CD4-positive, alpha-beta memory T cell (primary cell): ENCODE data around the gene NAPA. TPM values are rescaled to one million over a fixed set of nuclear protein-coding genes. Genes with fewer than 3 reads are reported as not detected.

Experiments
- CTCF ChIA-PET: fragments of 350-600 bp; sonication (Branson Sonifier 250); formaldehyde crosslinking; loops from one replicate; lab custom pipeline; 2021; ENCODE audit warnings: inconsistent platforms; ENCODE audit not compliant: partially characterized antibody; lab: Charles Lee
- POLR2A ChIA-PET: fragments of 350-600 bp; sonication (Branson Sonifier 250); formaldehyde crosslinking; loops from one replicate; lab custom pipeline; 2021; ENCODE audit not compliant: partially characterized antibody; lab: Charles Lee
- DNase-seq, 5 donors: peaks; one replicate each; pipeline versions ENCODE4 v3.0.0 to v3.0.0-alpha.2; 2020 to 2022; ENCODE audit warnings: mixed read lengths in 1 of 5
- H3K27ac ChIP-seq: one replicate; pipeline ENCODE4 v1.7.0; 2013; ENCODE audit warnings: low read depth, low read length
- H3K27me3 ChIP-seq: 2 replicates; pipeline ENCODE4 v1.7.0; 2013; ENCODE audit warnings: mild to moderate bottlenecking, low read length, moderate library complexity; ENCODE audit not compliant: insufficient read depth
- H3K36me3 ChIP-seq: 2 replicates; pipeline ENCODE4 v1.7.0; 2013; ENCODE audit warnings: mild to moderate bottlenecking, low read length, moderate library complexity; ENCODE audit not compliant: insufficient read depth
- H3K4me1 ChIP-seq: 2 replicates; pipeline ENCODE4 v1.7.0; 2013; ENCODE audit warnings: mild to moderate bottlenecking, low read length, moderate library complexity; ENCODE audit not compliant: insufficient read depth
- H3K4me3 ChIP-seq, 2 donors: one replicate each; pipeline ENCODE4 v1.7.0; 2013; ENCODE audit warnings: low read length in 2 of 2, mild to moderate bottlenecking in 1 of 2
- H3K9me3 ChIP-seq, 2 donors: one replicate each; pipeline ENCODE4 v1.7.0; 2013; ENCODE audit warnings: low read length in 2 of 2, control low read depth in 1 of 2; ENCODE audit not compliant: control insufficient read depth in 1 of 2
- H3K27ac Mint-ChIP-seq, 7 donors: one replicate each; pipeline ENCODE4 v1.8.0; 2020 to 2021; ENCODE audit warnings: mixed read lengths in 7 of 7, mild to moderate bottlenecking in 6 of 7, inconsistent platforms in 3 of 7, moderate library complexity in 3 of 7
- H3K27me3 Mint-ChIP-seq, 2 donors: one replicate each; pipeline ENCODE4 v1.8.0; 2020 to 2021; ENCODE audit warnings: mixed read lengths in 2 of 2
- H3K36me3 Mint-ChIP-seq, 2 donors: one replicate each; pipeline ENCODE4 v1.8.0; 2020 to 2021; ENCODE audit warnings: mixed read lengths in 2 of 2, inconsistent platforms in 1 of 2, mild to moderate bottlenecking in 1 of 2
- H3K4me1 Mint-ChIP-seq, 4 donors: one replicate each; pipeline ENCODE4 v1.8.0; 2020 to 2021; ENCODE audit warnings: mixed read lengths in 4 of 4, mild to moderate bottlenecking in 1 of 4
- H3K4me3 Mint-ChIP-seq, 8 donors: one replicate each; pipeline ENCODE4 v1.8.0; 2020 to 2021; ENCODE audit warnings: mixed read lengths in 8 of 8, mild to moderate bottlenecking in 7 of 8, moderate library complexity in 6 of 8, inconsistent platforms in 3 of 8
- H3K9me3 Mint-ChIP-seq, 8 donors: one replicate each; pipeline ENCODE4 v1.8.0; 2020 to 2021; ENCODE audit warnings: mixed read lengths in 8 of 8, mild to moderate bottlenecking in 5 of 8, inconsistent platforms in 3 of 8, moderate library complexity in 1 of 8
- intact Hi-C: fragments of 100-400 bp; cut with micrococcal nuclease; formaldehyde crosslinking; loops from one replicate; pipeline ENCODE4 v1.15.1; 2023
- polyA plus RNA-seq, 2 donors: library from polyadenylated mRNA; unstranded; fragments of 300-500 nt; fragmentation: Illumina TruSeq; gene quantifications; one replicate each; pipeline ENCODE4 v1.2.3, GENCODE V29; 2021
- total RNA-seq, 2 experiments: library from RNA; stranded (reverse); gene quantifications; one replicate each; pipeline ENCODE4 v1.2.3, GENCODE V29; 2021

NAPA gene
- total and polyA plus RNA-seq, 4 experiments from 2014 or later, result 84.1 to 129 (median 89.4) TPM

DNA sequence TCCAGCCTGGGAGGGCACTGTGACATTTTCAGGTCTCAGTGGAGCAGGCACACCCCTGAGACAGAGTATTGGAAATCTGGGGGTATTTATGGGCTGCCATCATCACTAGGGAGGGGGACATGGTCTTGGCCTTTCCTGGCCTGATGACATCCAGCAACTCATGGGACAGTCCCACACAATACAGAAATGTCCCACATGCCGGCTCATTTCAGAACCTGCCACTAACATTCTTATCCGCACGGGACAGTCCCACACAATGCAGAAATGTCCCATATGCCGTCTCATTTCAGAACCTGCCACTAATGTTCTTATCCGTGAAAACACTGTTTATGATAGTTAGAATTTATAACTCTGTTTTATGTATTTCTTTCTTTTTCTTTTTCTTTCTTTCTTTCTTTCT is 53.0 kb downstream of the NAPA start:
- no peaks in the 10 kb centered on the region for H3K36me3 Mint-ChIP-seq

DNA sequence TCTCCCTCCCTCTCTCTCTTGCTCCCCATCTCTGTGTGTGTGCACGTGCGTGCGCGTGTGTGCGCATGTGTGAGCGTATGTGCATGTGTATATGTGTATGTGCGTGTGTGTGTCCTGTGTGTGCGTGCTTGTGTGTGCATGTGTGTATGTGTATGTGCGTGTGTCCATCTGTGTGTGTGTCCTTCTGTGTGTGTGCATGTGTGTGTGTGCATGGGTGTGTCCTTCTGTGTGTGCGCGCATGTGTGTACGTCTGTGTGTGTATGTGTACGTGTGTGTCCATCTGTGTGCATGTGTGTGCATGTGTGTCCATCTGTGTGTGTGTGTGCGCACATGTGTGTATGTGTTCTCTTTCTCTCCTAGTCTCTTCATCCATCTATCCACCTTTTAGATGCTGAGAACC is 55.4 kb downstream of the NAPA start:
- Histone ChIP-seq H3K4me3 (no peak overlapping the region), H3K4me1 (no peaks in the 10 kb centered on the region), H3K36me3 (no peaks in the 10 kb centered on the region), H3K27ac (no peak overlapping the region), H3K9me3 (no peaks in the 10 kb centered on the region), H3K27me3 (peaks cover 17% of the 10 kb centered on the region)
- peaks cover 0 to 6% (median 0%) of the 10 kb centered on the region in 4 donors for H3K4me1 Mint-ChIP-seq
- no peaks in the 10 kb centered on the region for H3K36me3 Mint-ChIP-seq
- POLR2A ChIA-PET, result no interaction called here
- CTCF ChIA-PET, result no interaction called here
- intact Hi-C loops, result no loop called here
- no peak overlapping the region for H3K27ac Mint-ChIP-seq
- peaks cover 22 to 33% of the 10 kb centered on the region in 2 donors for H3K27me3 Mint-ChIP-seq
- no peak for DNase-seq
- peaks cover 3 to 13% (median 5%) of the 10 kb centered on the region in 8 donors for H3K9me3 Mint-ChIP-seq
- no peak overlapping the region for H3K4me3 Mint-ChIP-seq

More for the DNA sequence above, 53.0 kb downstream of the NAPA start:
- Mint-ChIP-seq H3K27me3 (peaks cover 23 to 25% of the 10 kb centered on the region in 2 donors), H3K4me1 (no peaks in the 10 kb centered on the region), H3K27ac (no peak overlapping the region), H3K4me3 (no peak overlapping the region), H3K9me3 (peaks cover 0 to 3% (median 0%) of the 10 kb centered on the region in 8 donors)
- Histone ChIP-seq H3K27ac (no peak overlapping the region), H3K27me3 (peaks cover 17% of the 10 kb centered on the region), H3K36me3 (no peaks in the 10 kb centered on the region), H3K4me1 (no peaks in the 10 kb centered on the region), H3K9me3 (no peaks in the 10 kb centered on the region), H3K4me3 (no peak overlapping the region)
- POLR2A ChIA-PET, result no interaction called here
- DNase-seq, result no peak
- intact Hi-C loops, result no loop called here
- CTCF ChIA-PET, result no interaction called here

DNA sequence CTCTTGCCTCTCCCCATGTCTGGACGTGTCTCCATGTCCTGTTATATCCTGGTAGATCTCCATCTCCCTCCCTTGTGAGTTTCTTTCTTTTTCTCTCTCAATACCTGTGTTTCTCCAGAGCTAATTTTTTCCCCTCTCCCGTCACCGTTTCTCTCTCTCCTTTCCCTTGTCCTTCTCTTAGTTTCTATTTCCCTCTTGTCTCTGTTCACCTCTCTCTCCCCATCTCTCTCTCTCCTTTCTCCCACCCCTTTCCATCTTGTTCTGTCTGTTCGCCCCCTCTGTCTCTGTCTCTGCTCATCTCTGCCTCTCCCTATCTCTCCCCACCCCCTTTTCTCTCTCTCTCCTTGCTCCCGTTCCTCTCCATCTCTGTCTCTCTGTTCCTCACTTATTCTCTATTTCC is 56.2 kb downstream of the NAPA start:
- Histone ChIP-seq H3K36me3 (no peaks in the 10 kb centered on the region), H3K27me3 (peaks cover 17% of the 10 kb centered on the region), H3K9me3 (no peaks in the 10 kb centered on the region), H3K4me3 (no peak overlapping the region), H3K4me1 (no peaks in the 10 kb centered on the region), H3K27ac (no peak overlapping the region)
- Mint-ChIP-seq H3K9me3 (peaks cover 3 to 13% (median 5%) of the 10 kb centered on the region in 8 donors), H3K4me1 (peaks cover 0 to 6% (median 0%) of the 10 kb centered on the region in 4 donors), H3K27me3 (peaks cover 21 to 37% of the 10 kb centered on the region in 2 donors), H3K36me3 (no peaks in the 10 kb centered on the region), H3K4me3 (no peak overlapping the region), H3K27ac (no peak overlapping the region)
- CTCF ChIA-PET, result no interaction called here
- DNase-seq, result no peak
- intact Hi-C loops, result no loop called here
- POLR2A ChIA-PET, result no interaction called here

DNA sequence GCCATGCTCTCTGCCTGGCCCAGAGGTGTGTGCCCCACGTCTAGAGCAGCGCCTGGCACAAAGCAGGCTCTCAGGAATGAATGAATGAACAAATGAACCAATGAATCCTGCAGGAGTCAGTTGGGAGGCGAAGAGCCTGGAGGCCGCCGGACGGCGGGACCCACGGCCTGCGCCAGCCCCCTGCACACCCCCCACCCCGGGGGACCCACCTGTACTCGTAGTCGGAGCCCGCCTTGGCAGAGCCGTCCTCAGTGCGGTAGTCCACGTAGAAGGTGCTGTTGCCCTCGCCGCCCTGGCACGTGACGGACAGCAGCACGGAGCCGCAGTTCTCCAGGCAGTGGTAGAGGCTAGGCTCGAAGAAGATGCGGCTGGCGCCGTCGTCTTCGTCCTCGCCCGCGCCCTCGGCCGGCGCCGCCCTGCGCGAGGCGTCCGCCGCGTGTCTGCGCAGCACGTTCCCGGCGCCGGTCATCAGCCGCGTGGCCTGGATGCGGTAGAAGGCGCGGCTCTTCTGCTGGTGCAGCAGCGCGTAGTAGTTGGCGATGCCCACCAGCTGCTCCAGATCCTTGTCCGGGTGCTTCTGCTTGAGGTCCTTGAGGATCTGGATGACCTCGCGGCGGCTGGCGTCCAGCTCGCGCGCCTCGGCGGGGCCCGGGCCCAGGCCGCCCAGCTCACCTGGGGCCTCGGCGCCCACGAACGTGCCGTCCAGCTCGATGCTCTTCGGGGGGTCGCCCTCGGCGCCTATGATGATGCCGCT is 58.0 kb downstream of the NAPA start:
- CTCF ChIA-PET, result no interaction called here
- Mint-ChIP-seq H3K27me3 (peaks cover 19 to 33% of the 10 kb centered on the region in 2 donors), H3K4me3 (peak overlapping the region in 1 of 8 donors; percentile 21), H3K4me1 (peaks cover 0 to 6% (median 0%) of the 10 kb centered on the region in 4 donors), H3K9me3 (peaks cover 3 to 13% (median 5%) of the 10 kb centered on the region in 8 donors), H3K36me3 (no peaks in the 10 kb centered on the region), H3K27ac (no peak overlapping the region)
- Histone ChIP-seq H3K4me1 (no peaks in the 10 kb centered on the region), H3K9me3 (no peaks in the 10 kb centered on the region), H3K36me3 (no peaks in the 10 kb centered on the region), H3K27me3 (peaks cover 17% of the 10 kb centered on the region), H3K27ac (no peak overlapping the region), H3K4me3 (no peak overlapping the region)
- no peak for DNase-seq
- intact Hi-C loops, result no loop called here
- POLR2A ChIA-PET, result no interaction called here

DNA sequence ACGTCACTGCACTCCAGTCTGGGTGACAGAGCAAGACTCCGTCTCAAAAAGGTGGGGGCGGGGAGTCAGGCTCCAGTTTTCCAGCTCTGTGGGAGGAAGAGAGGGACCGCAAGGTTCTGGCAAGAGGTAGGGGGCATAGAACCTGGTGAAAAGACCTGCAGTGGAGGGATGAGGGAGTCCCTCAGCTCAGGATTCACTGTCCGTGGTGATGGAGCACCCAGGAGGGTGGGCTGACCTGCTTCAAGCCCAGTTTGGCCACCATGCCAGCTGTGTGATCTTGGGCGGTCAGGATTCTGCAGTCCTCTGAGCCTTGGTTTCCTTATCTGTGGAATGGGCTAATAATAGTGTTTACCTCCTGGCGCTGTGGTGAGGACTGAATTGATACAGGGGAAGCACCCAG is 64.4 kb downstream of the NAPA start:
- DNase-seq, result no peak
- Mint-ChIP-seq H3K27me3 (peaks cover 15 to 57% of the 10 kb centered on the region in 2 donors), H3K4me1 (peaks cover 16 to 39% (median 21%) of the 10 kb centered on the region in 4 donors), H3K4me3 (no peak overlapping the region), H3K27ac (no peak overlapping the region), H3K36me3 (no peaks in the 10 kb centered on the region), H3K9me3 (peaks cover under 1 to 7% (median 3%) of the 10 kb centered on the region in 8 donors)
- no peak overlapping the region for H3K27ac ChIP-seq
- CTCF ChIA-PET, result interaction anchor here (1.2 to 1.4 kb wide), 2 partner anchors 14 to 254 kb away, joined by 3 to 5 read pairs; no protein-coding TSS in a partner anchor
- no peaks in the 10 kb centered on the region for H3K9me3 ChIP-seq
- H3K4me1 ChIP-seq, result peaks cover 26% of the 10 kb centered on the region
- peaks cover 9% of the 10 kb centered on the region for H3K27me3 ChIP-seq
- H3K36me3 ChIP-seq, result no peaks in the 10 kb centered on the region
- intact Hi-C loops, result no loop called here
- H3K4me3 ChIP-seq, result no peak overlapping the region
- POLR2A ChIA-PET, result interaction anchor here (1.1 kb wide), 1 partner anchor 65 kb away, joined by 3 read pairs; the partner anchor contains the start of gene NAPA

DNA sequence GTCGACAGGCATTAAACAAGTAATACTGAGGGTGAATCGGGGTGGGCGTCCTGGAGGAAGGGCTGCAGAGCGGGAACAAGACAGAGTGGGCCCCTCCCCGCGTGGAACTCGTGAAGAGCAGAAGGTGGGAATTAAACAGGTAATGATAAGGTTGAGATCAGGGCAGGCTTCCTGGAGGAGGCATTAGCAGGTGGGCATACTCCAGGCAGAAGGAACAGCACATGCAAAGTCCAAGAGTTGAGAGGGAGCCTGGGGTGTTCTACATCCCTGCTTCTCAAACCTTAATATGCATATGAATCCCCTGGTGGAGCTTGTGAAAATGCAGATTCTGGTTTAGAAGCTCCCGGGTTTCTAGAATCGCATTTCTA is 66.5 kb downstream of the NAPA start:
- no peaks in the 10 kb centered on the region for H3K36me3 ChIP-seq
- H3K27me3 ChIP-seq, result peaks cover 18% of the 10 kb centered on the region
- H3K27ac ChIP-seq, result no peak overlapping the region
- peak overlapping the region in 3 of 8 donors; percentile 10 to 67 (median 20) for H3K4me3 Mint-ChIP-seq
- H3K9me3 ChIP-seq, result no peaks in the 10 kb centered on the region
- no peaks in the 10 kb centered on the region for H3K36me3 Mint-ChIP-seq
- ChIA-PET POLR2A (interaction anchor here (0.9 kb wide), 1 partner anchor 36 kb away, joined by 3 read pairs; the partner anchor contains the start of gene KPTN), CTCF (interaction anchor here (1.0 to 1.2 kb wide), 2 partner anchors 13 to 20 kb away, joined by 3 to 4 read pairs; no protein-coding TSS in a partner anchor)
- no peak for DNase-seq
- intact Hi-C loops, result no loop called here
- peaks cover 46% of the 10 kb centered on the region for H3K4me1 ChIP-seq
- peaks cover 22 to 64% of the 10 kb centered on the region in 2 donors for H3K27me3 Mint-ChIP-seq
- H3K27ac Mint-ChIP-seq, result peak overlapping the region in 3 of 7 donors; percentile 30 to 62 (median 37)
- no peak overlapping the region for H3K4me3 ChIP-seq
- peaks cover 0 to 6% (median 0%) of the 10 kb centered on the region in 8 donors for H3K9me3 Mint-ChIP-seq
- peaks cover 31 to 61% (median 39%) of the 10 kb centered on the region in 4 donors for H3K4me1 Mint-ChIP-seq
